Upper lobe of left lung (tissue), 6 donors: ENCODE data around the gene TMEM52. TPM values are rescaled to one million over a fixed set of nuclear protein-coding genes. Genes with fewer than 3 reads are reported as not detected.

Source experiments
- ATAC-seq, 2 donors: fragments of 200-7000 bp; cut with Tn5 transposase; one replicate each; pipeline ENCODE4 v1.9.1; 2022; ENCODE audit warnings: mild to moderate bottlenecking in 2 of 2, moderate library complexity in 2 of 2; ENCODE audit not compliant: low FRiP score in 2 of 2
- DNase-seq, 2 donors: peaks; one replicate each; pipeline ENCODE4 v3.0.0-alpha.2; 2019 to 2020
- H3K27ac ChIP-seq, 4 donors: fragments of 200-600 bp; sonication (generic); one replicate each; pipeline ENCODE4 v1.5.1; 2016 to 2019
- H3K27me3 ChIP-seq, 4 donors: fragments of 200-600 bp; sonication (generic); one replicate each; pipeline ENCODE4 v1.5.1; 2017 to 2019
- H3K36me3 ChIP-seq, 4 donors: fragments of 200-600 bp; sonication (generic); one replicate each; pipeline ENCODE4 v1.5.1; 2016 to 2019
- H3K4me1 ChIP-seq, 4 donors: fragments of 200-600 bp; sonication (generic); one replicate each; pipeline ENCODE4 v1.5.1; 2018 to 2019
- H3K4me3 ChIP-seq, 4 donors: fragments of 200-600 bp; sonication (generic); one replicate each; pipeline ENCODE4 v1.5.1; 2017 to 2019; ENCODE audit warnings: mild to moderate bottlenecking in 2 of 4, moderate library complexity in 1 of 4
- H3K9me3 ChIP-seq, 4 donors: fragments of 200-600 bp; sonication (generic); one replicate each; pipeline ENCODE4 v1.5.1; 2018 to 2019
- EP300 ChIP-seq, 4 donors: sonication (generic); formaldehyde crosslinking; IDR thresholded peaks; one replicate each; pipeline ENCODE4 v1.5.1; 2017; ENCODE audit warnings: antibody characterized with exemption in 4 of 4, control low read depth in 2 of 4
- POLR2A ChIP-seq, 4 donors: fragments of 450-650 bp; IDR thresholded peaks; one replicate each; pipeline ENCODE4 v1.5.1; 2016 to 2017; ENCODE audit warnings: antibody characterized with exemption in 4 of 4, mild to moderate bottlenecking in 2 of 4
- POLR2AphosphoS5 ChIP-seq, 2 donors: sonication (generic); formaldehyde crosslinking; IDR thresholded peaks; one replicate each; pipeline ENCODE4 v1.5.1; 2017; ENCODE audit warnings: antibody characterized with exemption in 2 of 2
- WGBS, 2 donors: methylation state at CpG; one replicate each; pipeline ENCODE4 v1.1.5; 2017 to 2018; 5-methylcytosine and 5-hydroxymethylcytosine counted together
- total RNA-seq, 6 donors: library from RNA; depleted of rRNA in 4 of 6; stranded (reverse); fragments of >200 nt in 4 of 6; gene quantifications; one replicate each; pipeline versions ENCODE4 v1.1.0 to v1.2.1, GENCODE V29; 2016 to 2021
- TF ChIP-seq, protein P1 (sequence below), 6 experiments: fragments of 450-650 bp in 4 of 6; fragments of 200-600 bp in 2 of 6; sonication (generic) in 2 of 6; IDR thresholded peaks; one replicate each; pipeline ENCODE4 v1.5.1; 2016 to 2019; ENCODE audit warnings: antibody characterized with exemption in 6 of 6
- donor health status: DM: no; HTN: no; CAD: no; lungs with moderate emphysema.
- donor health status: DM: no; HTN: yes; CAD: no; lungs with severe emphysema.

Gene TMEM52
- total RNA-seq, 6 donors from 2014 or later: 0.59 to 3.8 (median 2.7) TPM; not detected in 1

GRCh38 chr1:1922956-1923833, 4.1 kb upstream of the TMEM52 start:
- peaks cover 16 to 30% (median 17%) of the 10 kb centered on the region in 4 donors for H3K4me1 ChIP-seq
- peak in 1 of 2 donors; percentile 77 for DNase-seq
- TF ChIP-seq, protein P1, sequence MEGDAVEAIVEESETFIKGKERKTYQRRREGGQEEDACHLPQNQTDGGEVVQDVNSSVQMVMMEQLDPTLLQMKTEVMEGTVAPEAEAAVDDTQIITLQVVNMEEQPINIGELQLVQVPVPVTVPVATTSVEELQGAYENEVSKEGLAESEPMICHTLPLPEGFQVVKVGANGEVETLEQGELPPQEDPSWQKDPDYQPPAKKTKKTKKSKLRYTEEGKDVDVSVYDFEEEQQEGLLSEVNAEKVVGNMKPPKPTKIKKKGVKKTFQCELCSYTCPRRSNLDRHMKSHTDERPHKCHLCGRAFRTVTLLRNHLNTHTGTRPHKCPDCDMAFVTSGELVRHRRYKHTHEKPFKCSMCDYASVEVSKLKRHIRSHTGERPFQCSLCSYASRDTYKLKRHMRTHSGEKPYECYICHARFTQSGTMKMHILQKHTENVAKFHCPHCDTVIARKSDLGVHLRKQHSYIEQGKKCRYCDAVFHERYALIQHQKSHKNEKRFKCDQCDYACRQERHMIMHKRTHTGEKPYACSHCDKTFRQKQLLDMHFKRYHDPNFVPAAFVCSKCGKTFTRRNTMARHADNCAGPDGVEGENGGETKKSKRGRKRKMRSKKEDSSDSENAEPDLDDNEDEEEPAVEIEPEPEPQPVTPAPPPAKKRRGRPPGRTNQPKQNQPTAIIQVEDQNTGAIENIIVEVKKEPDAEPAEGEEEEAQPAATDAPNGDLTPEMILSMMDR (IDR thresholded peaks at IDR 0.05): no peak
- TF ChIP-seq EP300 (IDR thresholded peaks at IDR 0.05): no peak
- no peak for TF ChIP-seq POLR2AphosphoS5 (IDR thresholded peaks at IDR 0.05)
- TF ChIP-seq POLR2A (IDR thresholded peaks at IDR 0.05): no peak
- ATAC-seq: no peak
- no peaks in the 10 kb centered on the region for H3K36me3 ChIP-seq
- H3K4me3 ChIP-seq: no peak overlapping the region
- no peaks in the 10 kb centered on the region for H3K9me3 ChIP-seq
- no peaks in the 10 kb centered on the region for H3K27me3 ChIP-seq
- H3K27ac ChIP-seq: no peak overlapping the region
- 84 to 92% methylated on average over 5 to 23 of the region's 29 CpGs for WGBS, 2 donors

DNA sequence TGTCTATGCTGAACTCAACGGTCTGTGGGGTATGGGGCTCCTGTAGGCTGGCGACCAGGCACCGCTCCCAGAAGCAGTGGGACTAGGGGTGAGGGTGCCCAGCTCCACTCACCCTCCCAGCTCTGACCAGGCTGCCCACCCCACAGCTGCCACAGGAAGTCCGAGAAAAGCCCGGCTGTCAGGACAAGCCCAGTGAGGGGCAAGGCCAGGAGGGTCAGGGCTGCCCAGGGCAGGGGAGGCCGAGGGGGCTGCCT, 3.5 kb upstream of the TMEM52 start:
- 85 to 91% methylated on average over 3 to 6 of the region's 6 CpGs for WGBS, 2 donors
- no peaks in the 10 kb centered on the region for H3K27me3 ChIP-seq
- DNase-seq (no peak), ATAC-seq (no peak)
- H3K4me1 ChIP-seq: peaks cover 16 to 30% (median 20%) of the 10 kb centered on the region in 4 donors
- no peak overlapping the region for H3K4me3 ChIP-seq
- H3K27ac ChIP-seq: no peak overlapping the region
- TF ChIP-seq POLR2A (IDR thresholded peaks at IDR 0.05) (no peak), EP300 (IDR thresholded peaks at IDR 0.05) (no peak), POLR2AphosphoS5 (IDR thresholded peaks at IDR 0.05) (no peak)
- TF ChIP-seq, protein P1 (IDR thresholded peaks at IDR 0.05): no peak
- no peaks in the 10 kb centered on the region for H3K36me3 ChIP-seq
- no peaks in the 10 kb centered on the region for H3K9me3 ChIP-seq

DNA sequence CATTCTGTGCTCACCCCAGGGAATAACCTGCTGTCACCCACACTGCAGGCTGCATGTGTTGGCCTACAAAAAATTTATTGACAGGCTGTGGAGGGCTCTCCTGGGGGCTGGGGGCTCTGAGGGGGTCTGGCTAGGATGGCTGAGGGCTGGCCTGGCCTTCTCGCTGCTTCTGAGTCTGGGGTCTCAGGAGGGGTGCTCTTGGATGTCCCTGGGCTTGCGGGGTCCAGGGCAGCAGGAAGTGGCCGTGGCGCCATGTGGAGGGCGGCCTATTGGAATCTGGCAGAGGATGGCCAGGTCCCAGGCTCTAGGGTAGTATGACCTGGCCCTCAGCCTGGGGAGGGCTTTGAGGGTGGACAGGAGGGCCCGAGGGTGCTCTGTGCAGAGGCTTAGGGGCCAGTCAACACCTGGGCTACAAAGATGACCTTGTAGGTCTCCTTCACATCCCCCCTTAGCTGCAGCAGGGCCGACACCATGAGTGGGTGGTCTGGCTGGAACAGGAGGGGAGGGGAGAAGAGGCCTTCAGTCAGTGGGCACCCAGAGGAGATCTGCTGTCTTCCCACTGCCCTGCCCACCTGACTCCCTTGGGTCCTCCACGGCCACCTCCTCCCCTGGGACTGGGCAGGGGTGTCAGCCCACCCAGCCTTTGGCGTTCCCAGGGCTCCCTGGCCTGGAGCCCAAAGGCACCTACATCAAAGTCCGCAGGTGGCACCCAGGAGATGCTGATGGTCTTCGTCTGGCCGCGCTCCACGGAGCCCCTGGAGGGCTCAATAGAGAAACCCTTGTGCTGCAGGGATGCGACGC, 3.0 kb upstream of the TMEM52 start:
- WGBS, 2 donors: 86 to 98% methylated on average over 7 to 16 of the region's 16 CpGs
- TF ChIP-seq EP300 (IDR thresholded peaks at IDR 0.05) (no peak), POLR2AphosphoS5 (IDR thresholded peaks at IDR 0.05) (no peak), POLR2A (IDR thresholded peaks at IDR 0.05) (no peak)
- TF ChIP-seq, protein P1 (IDR thresholded peaks at IDR 0.05): no peak
- peak in 1 of 2 donors; percentile 62 for DNase-seq
- no peak for ATAC-seq
- Histone ChIP-seq H3K9me3 (no peaks in the 10 kb centered on the region), H3K27ac (no peak overlapping the region), H3K4me1 (peaks cover 15 to 26% (median 17%) of the 10 kb centered on the region in 4 donors), H3K36me3 (no peaks in the 10 kb centered on the region), H3K27me3 (no peaks in the 10 kb centered on the region), H3K4me3 (no peak overlapping the region)

- Histone ChIP-seq H3K4me1 (peaks cover 14 to 26% (median 16%) of the 10 kb centered on the region in 4 donors), H3K4me3 (no peak overlapping the region), H3K9me3 (no peaks in the 10 kb centered on the region), H3K27me3 (no peaks in the 10 kb centered on the region), H3K27ac (no peak overlapping the region), H3K36me3 (no peaks in the 10 kb centered on the region)
- TF ChIP-seq, protein P1 (IDR thresholded peaks at IDR 0.05): no peak
- TF ChIP-seq POLR2A (IDR thresholded peaks at IDR 0.05): no peak
- no peak for TF ChIP-seq POLR2AphosphoS5 (IDR thresholded peaks at IDR 0.05)
- TF ChIP-seq EP300 (IDR thresholded peaks at IDR 0.05): no peak
- DNase-seq: peak in 1 of 2 donors; percentile 50
- WGBS, 2 donors: 85 to 100% methylated on average over 1 to 6 of the region's 6 CpGs
- ATAC-seq: no peak
These were observed 2.4 kb upstream of the TMEM52 start for GRCh38 chr1:1921459-1921862.
